HFFc6 (cell line): ENCODE data around the gene ST6GAL1. TPM values are rescaled to one million over a fixed set of nuclear protein-coding genes. Genes with fewer than 3 reads are reported as not detected.
"Not testable (repeated sequence)": the region's sequence is repeated elsewhere in the genome, so short reads cannot be mapped to it uniquely, and the experiment has no call there.

ENCODE experiments used
- DNase-seq: peaks from one replicate; pipeline ENCODE4 v3.0.0-alpha.2; 2018
- H3K27ac Mint-ChIP-seq: 2 replicates; pipeline ENCODE4 v1.8.0; 2020; ENCODE audit warnings: mild to moderate bottlenecking, mixed read lengths
- H3K27me3 Mint-ChIP-seq: 2 replicates; pipeline ENCODE4 v1.8.0; 2021; ENCODE audit warnings: mild to moderate bottlenecking, moderate library complexity, mixed read lengths; ENCODE audit not compliant: insufficient read depth
- H3K36me3 Mint-ChIP-seq: 2 replicates; pipeline ENCODE4 v1.8.0; 2021; ENCODE audit warnings: low read depth, mixed read lengths
- H3K4me1 Mint-ChIP-seq: 2 replicates; pipeline ENCODE4 v1.8.0; 2020; ENCODE audit warnings: low read depth, mixed read lengths
- H3K4me3 Mint-ChIP-seq: 2 replicates; pipeline ENCODE4 v1.8.0; 2020; ENCODE audit warnings: mild to moderate bottlenecking, moderate library complexity, mixed read lengths
- H3K9me3 Mint-ChIP-seq: 2 replicates; pipeline ENCODE4 v1.8.0; 2020; ENCODE audit warnings: mild to moderate bottlenecking, mixed read lengths
- CTCF ChIP-seq: fragments of 200-600 bp; sonication (generic); IDR thresholded peaks from 2 replicates; pipeline ENCODE4 v1.5.0; 2021; ENCODE audit warnings: antibody characterized with exemption, mild to moderate bottlenecking
- total RNA-seq, 6 experiments: library from RNA; stranded (reverse); fragmentation: NEBNext Ultra II Directional; extraction: Animal tissue kit (Norgen Biotek cat#: 25700); gene quantifications; 2 replicates in 1 of 6; 3 replicates in 5 of 6; pipeline ENCODE4 v1.2.3, GENCODE V29; 2021

Gene ST6GAL1
- total RNA-seq, 6 experiments from 2014 or later, result 0.88 to 2.6 (median 1.9) TPM

DNA sequence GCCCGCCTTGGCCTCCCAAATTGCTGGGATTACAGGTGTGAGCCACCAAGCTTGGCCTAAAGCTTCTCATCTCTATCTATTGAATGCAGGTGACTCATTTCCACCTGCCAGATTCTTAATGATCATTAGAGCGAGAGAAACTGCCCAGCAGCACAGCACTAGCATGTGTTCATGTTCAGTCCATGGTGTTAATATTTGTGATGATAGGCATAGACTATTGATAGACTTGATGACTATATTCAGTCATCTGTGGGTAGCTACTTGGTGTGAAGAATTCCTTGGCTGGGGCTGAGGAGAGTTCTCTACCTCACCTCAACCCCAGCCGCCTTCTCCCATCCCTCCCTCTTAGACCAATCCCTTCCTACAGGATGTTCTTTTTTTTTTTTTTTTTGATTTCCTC, 60.0 kb downstream of the ST6GAL1 start:
- H3K9me3 Mint-ChIP-seq, result no peaks in the 10 kb centered on the region
- peaks cover 11% of the 10 kb centered on the region for H3K4me1 Mint-ChIP-seq
- H3K36me3 Mint-ChIP-seq, result no peaks in the 10 kb centered on the region
- no peak for TF ChIP-seq CTCF
- no peak overlapping the region for H3K27ac Mint-ChIP-seq
- DNase-seq, result no peak
- peaks cover 10% of the 10 kb centered on the region for H3K27me3 Mint-ChIP-seq
- no peak overlapping the region for H3K4me3 Mint-ChIP-seq

DNA sequence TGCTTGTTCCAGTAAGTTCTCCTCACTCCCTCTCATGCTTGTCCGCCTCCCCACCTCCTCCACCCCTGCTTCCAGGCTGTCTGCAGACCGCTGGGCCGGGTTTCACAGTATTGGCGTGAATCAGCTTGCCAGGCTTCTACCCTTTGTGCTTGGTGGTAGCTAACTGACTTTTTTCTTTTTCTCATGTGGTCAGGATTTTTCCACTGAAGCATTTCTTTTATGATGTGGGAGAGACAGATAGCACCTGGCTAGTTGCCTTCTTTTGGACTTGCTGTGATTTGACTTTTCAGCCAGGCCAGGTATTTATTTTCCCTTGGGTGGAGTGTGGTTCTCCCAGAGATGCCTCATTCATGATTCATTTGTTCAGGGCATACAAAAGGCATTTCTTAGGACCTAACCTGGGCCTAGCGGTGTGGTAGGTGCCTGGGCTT, 60.6 kb downstream of the ST6GAL1 start:
- Mint-ChIP-seq H3K4me1 (peaks cover 11% of the 10 kb centered on the region), H3K4me3 (no peak overlapping the region), H3K36me3 (no peaks in the 10 kb centered on the region), H3K9me3 (no peaks in the 10 kb centered on the region), H3K27me3 (peaks cover 7% of the 10 kb centered on the region), H3K27ac (no peak overlapping the region)
- no peak for DNase-seq
- TF ChIP-seq CTCF, result no peak

GRCh38 chr3:186991470-186991869, 61.1 kb downstream of the ST6GAL1 start:
- Mint-ChIP-seq H3K4me3 (no peak overlapping the region), H3K27me3 (peaks cover 6% of the 10 kb centered on the region), H3K9me3 (no peaks in the 10 kb centered on the region), H3K27ac (no peak overlapping the region), H3K4me1 (peaks cover 11% of the 10 kb centered on the region), H3K36me3 (no peaks in the 10 kb centered on the region)
- no peak for DNase-seq
- no peak for TF ChIP-seq CTCF

DNA sequence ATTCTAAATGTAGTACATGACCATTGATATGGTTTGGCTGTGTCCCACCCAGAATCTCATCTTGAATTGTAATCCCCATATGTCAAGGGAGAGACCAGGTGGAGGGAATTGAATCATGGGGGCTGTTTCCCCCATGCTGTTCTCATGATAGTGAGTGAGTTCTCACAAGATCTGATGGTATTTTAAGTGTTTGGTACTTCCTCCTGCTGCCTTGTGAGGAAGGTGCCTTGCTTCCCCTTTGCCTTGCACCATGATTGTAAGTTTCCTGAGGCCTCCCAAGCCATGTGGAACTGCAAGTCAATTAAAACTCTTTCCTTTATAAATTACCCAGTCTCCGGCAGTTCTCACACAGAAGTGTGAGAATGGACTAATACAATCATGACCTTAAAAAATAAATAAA, 61.8 kb downstream of the ST6GAL1 start:
- not testable (repeated sequence) for H3K27ac Mint-ChIP-seq, H3K9me3 Mint-ChIP-seq, H3K27me3 Mint-ChIP-seq, DNase-seq, H3K4me3 Mint-ChIP-seq, H3K36me3 Mint-ChIP-seq
- peaks cover 11% of the 10 kb centered on the region for H3K4me1 Mint-ChIP-seq

- H3K4me3 Mint-ChIP-seq, result no peak overlapping the region
- H3K27me3 Mint-ChIP-seq, result peaks cover 2% of the 10 kb centered on the region
- H3K27ac Mint-ChIP-seq, result no peak overlapping the region
- no peaks in the 10 kb centered on the region for H3K36me3 Mint-ChIP-seq
- H3K4me1 Mint-ChIP-seq, result peaks cover 11% of the 10 kb centered on the region
- no peaks in the 10 kb centered on the region for H3K9me3 Mint-ChIP-seq
- no peak for TF ChIP-seq CTCF
- DNase-seq, result no peak
Observed at GRCh38 chr3:186993210-186993782, 63.0 kb downstream of the ST6GAL1 start.

DNA sequence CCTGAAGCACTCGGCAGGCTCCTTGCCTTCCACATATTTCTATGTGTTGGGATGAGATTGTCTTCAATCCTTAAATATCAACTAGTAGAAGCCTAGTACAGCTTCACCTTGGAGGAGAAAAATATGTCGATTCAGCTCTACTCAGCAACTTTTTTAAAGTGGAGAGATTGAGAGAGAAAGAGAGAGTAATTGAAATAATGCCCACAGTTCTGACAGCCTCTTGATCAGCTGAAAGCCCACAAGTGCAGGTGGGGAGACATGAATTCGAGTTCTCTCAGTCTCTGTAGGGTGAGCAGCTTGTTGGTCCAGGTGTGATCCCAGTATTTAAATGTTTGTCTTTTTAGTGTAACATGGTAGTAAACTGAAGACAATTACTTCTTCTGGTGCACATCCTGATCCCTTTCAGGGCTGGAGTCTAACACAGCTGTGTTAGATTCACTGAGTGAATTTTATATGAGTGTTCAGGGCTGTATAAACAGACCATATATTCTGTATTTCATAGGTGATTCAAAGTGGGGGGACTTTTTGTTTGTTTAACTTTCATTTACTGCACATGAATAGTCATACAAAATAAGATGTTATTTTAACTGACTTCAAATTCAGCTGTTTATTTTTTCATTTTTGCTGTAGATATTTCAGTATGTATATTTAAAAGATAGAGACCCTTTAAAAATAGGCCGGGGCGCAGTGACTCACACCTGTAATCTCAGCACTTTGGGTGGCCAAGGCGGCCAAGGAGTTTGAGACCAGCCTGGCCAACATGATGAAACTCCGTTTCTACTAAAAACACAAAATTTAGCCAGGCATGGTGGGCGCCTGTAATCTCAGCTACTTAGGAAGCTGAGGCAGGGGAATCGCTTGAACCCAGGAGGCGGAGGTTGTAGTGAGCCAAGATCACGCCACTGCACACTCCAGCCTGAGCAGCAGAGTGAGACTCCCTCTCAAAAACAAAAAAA, 64.0 kb downstream of the ST6GAL1 start:
- no peak for DNase-seq
- Mint-ChIP-seq H3K9me3 (no peaks in the 10 kb centered on the region), H3K36me3 (no peaks in the 10 kb centered on the region), H3K4me1 (peaks cover 11% of the 10 kb centered on the region), H3K27me3 (peaks cover 2% of the 10 kb centered on the region; the same call in 1 of the 2 replicates), H3K4me3 (no peak overlapping the region), H3K27ac (no peak overlapping the region)
- TF ChIP-seq CTCF, result no peak
